ENCODE measurements around the gene UBA52. TPM values are rescaled to one million over a fixed set of nuclear protein-coding genes. Genes with fewer than 3 reads are reported as not detected.

Gene UBA52
- total and polyA plus RNA-seq, 10 of the 15 experiments (the other 5 are each of a cell fraction or from before 2014, with no cell fraction given): 1,131 to 2,392 (median 1,645) TPM

DNA sequence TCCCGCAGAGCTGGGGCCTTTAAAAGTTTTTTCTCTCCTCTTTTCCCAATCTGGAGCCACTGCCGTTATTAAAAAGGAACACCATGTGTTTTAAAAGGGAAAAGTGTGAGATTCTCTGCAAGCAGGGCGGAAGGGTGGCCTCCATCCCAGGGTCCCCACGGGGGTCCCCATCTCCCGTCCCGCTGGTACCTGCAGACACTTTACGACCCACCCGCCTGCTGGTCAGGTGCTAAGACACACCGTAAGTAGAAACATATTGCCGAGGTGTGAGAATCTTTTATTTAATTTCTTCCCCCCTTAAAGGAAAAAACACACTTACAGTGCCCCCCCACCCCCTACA, 33.1 kb downstream of the UBA52 start:
- POLR2A ChIA-PET: no interaction called here
- H4K20me1 ChIP-seq (ENCODE audit: control insufficient read depth, insufficient read depth): no peaks in the 10 kb centered on the region; the same call in none of the 2 replicates
- 15% methylated on average over 10 of the region's 10 CpGs for whole genome bisulfite sequencing (ENCODE audit: insufficient coverage, insufficient replicate concordance, low lambda C conversion rate, missing lambda C conversion rate)
- SMC1A ChIA-PET (ENCODE audit: uncharacterized antibody, unreplicated experiment): no interaction called here
- no peak overlapping the region for H3K4me2 ChIP-seq (ENCODE audit: control insufficient read depth, insufficient read depth)
- H3K36me3 ChIP-seq (ENCODE audit: control insufficient read depth in 2 of 2, insufficient read depth in 2 of 2, low read length in 1 of 2): no peaks in the 10 kb centered on the region
- H3K27ac ChIP-seq (ENCODE audit: control insufficient read depth, insufficient read depth): no peak overlapping the region
- no TSS peak for BruUV-seq (replicated peaks)
- H2AFZ ChIP-seq (ENCODE audit: control insufficient read depth, low read depth, low read length): no peak overlapping the region
- FAIRE-seq (no peak), ATAC-seq (no peak), DNase-seq (ENCODE audit: low read depth, low spot score) (no peak)
- no peak overlapping the region for H3K4me3 ChIP-seq
- CTCF ChIA-PET: no interaction called here
- intact Hi-C loops (cut with micrococcal nuclease; ENCODE audit: unreplicated experiment) (no loop called here), in situ Hi-C loops (cut with MboI) (no loop called here)
- RAD21 ChIA-PET (ENCODE audit: unreplicated experiment): no interaction called here
- peaks cover 17 to 20% of the 10 kb centered on the region in 2 experiments for H3K27me3 ChIP-seq (replicated peaks in 1 of 2; ENCODE audit: control insufficient read depth in 2 of 2, insufficient read depth in 2 of 2, low read length in 1 of 2)
- H3K79me2 ChIP-seq (ENCODE audit: control insufficient read depth, insufficient read depth, low read length): no peaks in the 10 kb centered on the region
- no peaks in the 10 kb centered on the region for H3K9me3 ChIP-seq (replicated peaks; ENCODE audit: control insufficient read depth, insufficient read depth, low read length)
- H3K9ac ChIP-seq (ENCODE audit: control insufficient read depth, insufficient read depth, low read length): no peak overlapping the region
- no peak for TF ChIP-seq POLR2AphosphoS5 (IDR thresholded peaks at IDR 0.05; ENCODE audit: low read length)
- no peak for TF ChIP-seq CEBPB (IDR thresholded peaks at IDR 0.05; ENCODE audit: borderline replicate concordance in 1 of 2, low read depth in 2 of 2, low read length in 2 of 2)
- TF ChIP-seq, protein P1, sequence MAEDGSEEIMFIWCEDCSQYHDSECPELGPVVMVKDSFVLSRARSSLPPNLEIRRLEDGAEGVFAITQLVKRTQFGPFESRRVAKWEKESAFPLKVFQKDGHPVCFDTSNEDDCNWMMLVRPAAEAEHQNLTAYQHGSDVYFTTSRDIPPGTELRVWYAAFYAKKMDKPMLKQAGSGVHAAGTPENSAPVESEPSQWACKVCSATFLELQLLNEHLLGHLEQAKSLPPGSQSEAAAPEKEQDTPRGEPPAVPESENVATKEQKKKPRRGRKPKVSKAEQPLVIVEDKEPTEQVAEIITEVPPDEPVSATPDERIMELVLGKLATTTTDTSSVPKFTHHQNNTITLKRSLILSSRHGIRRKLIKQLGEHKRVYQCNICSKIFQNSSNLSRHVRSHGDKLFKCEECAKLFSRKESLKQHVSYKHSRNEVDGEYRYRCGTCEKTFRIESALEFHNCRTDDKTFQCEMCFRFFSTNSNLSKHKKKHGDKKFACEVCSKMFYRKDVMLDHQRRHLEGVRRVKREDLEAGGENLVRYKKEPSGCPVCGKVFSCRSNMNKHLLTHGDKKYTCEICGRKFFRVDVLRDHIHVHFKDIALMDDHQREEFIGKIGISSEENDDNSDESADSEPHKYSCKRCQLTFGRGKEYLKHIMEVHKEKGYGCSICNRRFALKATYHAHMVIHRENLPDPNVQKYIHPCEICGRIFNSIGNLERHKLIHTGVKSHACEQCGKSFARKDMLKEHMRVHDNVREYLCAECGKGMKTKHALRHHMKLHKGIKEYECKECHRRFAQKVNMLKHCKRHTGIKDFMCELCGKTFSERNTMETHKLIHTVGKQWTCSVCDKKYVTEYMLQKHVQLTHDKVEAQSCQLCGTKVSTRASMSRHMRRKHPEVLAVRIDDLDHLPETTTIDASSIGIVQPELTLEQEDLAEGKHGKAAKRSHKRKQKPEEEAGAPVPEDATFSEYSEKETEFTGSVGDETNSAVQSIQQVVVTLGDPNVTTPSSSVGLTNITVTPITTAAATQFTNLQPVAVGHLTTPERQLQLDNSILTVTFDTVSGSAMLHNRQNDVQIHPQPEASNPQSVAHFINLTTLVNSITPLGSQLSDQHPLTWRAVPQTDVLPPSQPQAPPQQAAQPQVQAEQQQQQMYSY (CRISPR knock-in tag; IDR thresholded peaks at IDR 0.05): no peak
- H3K4me1 ChIP-seq (ENCODE audit: control insufficient read depth, insufficient read depth, low read length): no peaks in the 10 kb centered on the region

DNA sequence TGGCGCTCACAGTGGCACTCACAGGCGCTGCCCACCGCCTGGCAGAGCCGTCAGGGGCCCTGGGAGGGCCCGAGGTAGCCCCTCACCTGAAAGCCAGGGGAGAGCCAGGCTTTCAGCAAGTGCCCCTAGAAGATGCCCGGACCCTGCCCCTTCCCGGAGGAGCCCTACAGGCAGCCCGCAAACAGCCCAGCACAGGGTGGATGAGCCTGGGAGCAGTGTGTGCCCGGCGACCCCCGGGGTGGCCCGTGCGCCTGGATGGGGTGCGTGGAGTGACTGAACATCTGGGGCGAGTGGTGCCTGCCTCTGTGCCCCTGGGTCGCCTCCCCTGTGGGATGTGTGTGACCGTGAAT, 33.5 kb downstream of the UBA52 start:
- peaks cover 21 to 22% of the 10 kb centered on the region in 2 experiments for H3K27me3 ChIP-seq (replicated peaks in 1 of 2; ENCODE audit: control insufficient read depth in 2 of 2, insufficient read depth in 2 of 2, low read length in 1 of 2)
- no TSS peak for BruUV-seq (replicated peaks)
- ChIA-PET POLR2A (no interaction called here), RAD21 (ENCODE audit: unreplicated experiment) (no interaction called here), CTCF (no interaction called here), SMC1A (ENCODE audit: uncharacterized antibody, unreplicated experiment) (no interaction called here)
- ATAC-seq (no peak), FAIRE-seq (no peak), DNase-seq (ENCODE audit: low read depth, low spot score) (no peak)
- no peaks in the 10 kb centered on the region for H3K79me2 ChIP-seq (ENCODE audit: control insufficient read depth, insufficient read depth, low read length)
- H3K9me3 ChIP-seq (replicated peaks; ENCODE audit: control insufficient read depth, insufficient read depth, low read length): no peaks in the 10 kb centered on the region
- H3K36me3 ChIP-seq (ENCODE audit: control insufficient read depth in 2 of 2, insufficient read depth in 2 of 2, low read length in 1 of 2): no peaks in the 10 kb centered on the region
- no peak overlapping the region for H3K4me3 ChIP-seq
- WGBS (ENCODE audit: insufficient coverage, insufficient replicate concordance, low lambda C conversion rate, missing lambda C conversion rate): 21% methylated on average over 16 of the region's 17 CpGs
- no peak overlapping the region for H3K9ac ChIP-seq (ENCODE audit: control insufficient read depth, insufficient read depth, low read length)
- no peaks in the 10 kb centered on the region for H3K4me1 ChIP-seq (ENCODE audit: control insufficient read depth, insufficient read depth, low read length)
- no peak overlapping the region for H2AFZ ChIP-seq (ENCODE audit: control insufficient read depth, low read depth, low read length)
- in situ Hi-C loops (cut with MboI) (no loop called here), intact Hi-C loops (cut with micrococcal nuclease; ENCODE audit: unreplicated experiment) (no loop called here)
- H3K27ac ChIP-seq (ENCODE audit: control insufficient read depth, insufficient read depth): no peak overlapping the region
- H4K20me1 ChIP-seq (ENCODE audit: control insufficient read depth, insufficient read depth): no peaks in the 10 kb centered on the region; the same call in none of the 2 replicates
- H3K4me2 ChIP-seq (ENCODE audit: control insufficient read depth, insufficient read depth): no peak overlapping the region
- TF ChIP-seq CREB1 (IDR thresholded peaks at IDR 0.05; ENCODE audit: low read depth): no peak
- TF ChIP-seq ATF2 (IDR thresholded peaks at IDR 0.05; ENCODE audit: low read length): no peak
- TF ChIP-seq PML (IDR thresholded peaks at IDR 0.05; ENCODE audit: low read length): no peak
- no peak for TF ChIP-seq BCL3 (IDR thresholded peaks at IDR 0.05; ENCODE audit: borderline replicate concordance, insufficient read depth, low read depth, low read length, poor library complexity, severe bottlenecking)
- TF ChIP-seq YBX1 (IDR thresholded peaks at IDR 0.05): no peak
- no peak for TF ChIP-seq JUNB (IDR thresholded peaks at IDR 0.05)
- TF ChIP-seq KAT2A (conservative IDR thresholded peaks at IDR 0.05; ENCODE audit: control insufficient read depth, low read depth, low read length): no peak
- no peak for TF ChIP-seq HDGF (IDR thresholded peaks at IDR 0.05)
- no peak for TF ChIP-seq NBN (IDR thresholded peaks at IDR 0.05)
- TF ChIP-seq RAD51 (IDR thresholded peaks at IDR 0.05): no peak
- no peak for TF ChIP-seq MYC (IDR thresholded peaks at IDR 0.05; ENCODE audit: insufficient read depth, insufficient read length, insufficient replicate concordance, low read length, severe bottlenecking)
